Fibroblast of lung (primary cell): Measurements from ENCODE around the gene BCL2L12. TPM values are rescaled to one million over a fixed set of nuclear protein-coding genes. Genes with fewer than 3 reads are reported as not detected.

ENCODE experiments used
- DNase-seq, 2 donors: peaks; one replicate each; pipeline versions ENCODE4 v3.0.0 to v3.0.0-alpha.2; 2010; ENCODE audit warnings: low read depth in 2 of 2
- H2AFZ ChIP-seq: 2 replicates; pipeline ENCODE4 v1.5.1; 2012; ENCODE audit warnings: low read length, control low read depth, inconsistent platforms
- H3K27ac ChIP-seq: 2 replicates; pipeline ENCODE4 v1.5.1; 2011; ENCODE audit warnings: low read length, control low read depth; ENCODE audit not compliant: insufficient read depth
- H3K27me3 ChIP-seq: 2 replicates; pipeline ENCODE4 v1.5.1; 2011; ENCODE audit warnings: mild to moderate bottlenecking, low read length; ENCODE audit not compliant: control insufficient read depth, insufficient read depth
- H3K36me3 ChIP-seq: 2 replicates; pipeline ENCODE4 v1.5.1; 2011; ENCODE audit warnings: low read length; ENCODE audit not compliant: control insufficient read depth, insufficient read depth
- H3K4me1 ChIP-seq: 2 replicates; pipeline ENCODE4 v1.5.1; 2011; ENCODE audit warnings: low read length; ENCODE audit not compliant: control insufficient read depth, insufficient read depth; ENCODE audit errors: extremely low read depth
- H3K4me2 ChIP-seq: 2 replicates; pipeline ENCODE4 v1.5.1; 2011; ENCODE audit warnings: low read length, control low read depth; ENCODE audit not compliant: insufficient read depth; ENCODE audit errors: extremely low read depth
- H3K4me3 ChIP-seq, 4 experiments: fragments of 200-600 bp in 1 of 4; sonication (generic) in 1 of 4; replicated peaks in 1 of 4; 2 replicates each; pipeline ENCODE4 v1.5.1; 2011 to 2016; ENCODE audit warnings: low read length in 4 of 4, low read depth in 3 of 4, mild to moderate bottlenecking in 3 of 4, control low read depth in 2 of 4, inconsistent platforms in 1 of 4, mixed read lengths in 1 of 4; ENCODE audit not compliant: insufficient read depth in 1 of 4; ENCODE audit errors: control extremely low read depth in 1 of 4
- H3K79me2 ChIP-seq: 2 replicates; pipeline ENCODE4 v1.5.1; 2012; ENCODE audit warnings: mild to moderate bottlenecking, low read length, inconsistent platforms; ENCODE audit not compliant: control insufficient read depth, insufficient read depth
- H3K9ac ChIP-seq: 2 replicates; pipeline ENCODE4 v1.5.1; 2011; ENCODE audit warnings: mild to moderate bottlenecking, low read length, control low read depth; ENCODE audit not compliant: insufficient read depth
- H3K9me3 ChIP-seq: 2 replicates; pipeline ENCODE4 v1.5.1; 2012; ENCODE audit warnings: low read depth, low read length; ENCODE audit not compliant: control insufficient read depth, insufficient read depth
- H4K20me1 ChIP-seq: 2 replicates; pipeline ENCODE4 v1.5.1; 2011; ENCODE audit warnings: low read length; ENCODE audit not compliant: control insufficient read depth, insufficient read depth; ENCODE audit errors: extremely low read depth
- CTCF ChIP-seq, 2 donors: IDR thresholded peaks in 1 of 2; conservative IDR thresholded peaks in 1 of 2; 1 replicate in 1 of 2; 2 replicates in 1 of 2; pipeline ENCODE4 v1.5.1; 2011 to 2012; ENCODE audit warnings: low read length in 2 of 2, control low read depth in 1 of 2, inconsistent platforms in 1 of 2, low read depth in 1 of 2, mild to moderate bottlenecking in 1 of 2
- EZH2 ChIP-seq: IDR thresholded peaks from 2 replicates; pipeline ENCODE4 v1.5.1; 2012; ENCODE audit warnings: low read length, control low read depth, mild to moderate bottlenecking; ENCODE audit errors: missing control alignments
- polyA plus RNA-seq, 2 donors: library from polyadenylated mRNA; depleted of rRNA in 1 of 2; stranded (reverse) in 1 of 2; unstranded in 1 of 2; fragments of >200 nt; gene quantifications; 2 replicates each; pipeline ENCODE4 v1.2.1, GENCODE V29; 2011 to 2012; ENCODE audit warnings: missing spikeins in 1 of 2
- total RNA-seq: library from RNA; depleted of rRNA; stranded (reverse); fragments of >200 nt; gene quantifications from 2 replicates; pipeline ENCODE4 v1.2.1, GENCODE V29; 2014

Gene BCL2L12
- total and polyA plus RNA-seq, 2 donors (not counting 1 experiment from before 2014, with no cell fraction given), result 4.8 to 5.0 TPM

DNA sequence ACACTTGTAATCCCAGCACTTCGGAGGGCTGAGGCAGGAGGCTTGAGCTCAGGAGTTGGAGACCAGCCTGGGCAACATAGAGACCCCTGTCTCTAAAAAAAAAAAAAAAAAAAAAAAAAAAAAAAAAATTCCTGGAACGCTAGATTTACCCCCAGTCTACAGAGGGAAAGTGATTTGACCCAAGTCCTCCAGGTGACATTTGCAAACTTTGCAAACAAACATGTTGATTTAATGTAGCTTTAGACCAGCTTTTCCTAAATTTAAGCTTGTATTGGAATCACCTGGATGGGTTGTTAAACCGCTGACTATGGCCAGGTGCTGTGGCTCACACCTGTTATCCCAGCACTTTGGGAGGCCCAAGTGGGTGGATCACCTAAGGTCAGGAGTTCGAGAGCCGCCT lies 33.6 kb downstream of the BCL2L12 start:
- no peak for TF ChIP-seq CTCF (conservative IDR thresholded peaks at IDR 0.05 in 1 of 2, IDR thresholded peaks at IDR 0.05 in 1 of 2; ENCODE audit: low read depth in 1 of 2, low read length in 2 of 2)
- no peak for TF ChIP-seq EZH2
- no peak overlapping the region for H2AFZ ChIP-seq
- no peak overlapping the region for H3K27ac ChIP-seq
- H3K27me3 ChIP-seq, result no peaks in the 10 kb centered on the region
- no peaks in the 10 kb centered on the region for H3K79me2 ChIP-seq
- H4K20me1 ChIP-seq, result no peaks in the 10 kb centered on the region
- H3K36me3 ChIP-seq, result no peaks in the 10 kb centered on the region
- no peak for DNase-seq
- H3K4me3 ChIP-seq, result no peak overlapping the region
- no peak overlapping the region for H3K9ac ChIP-seq
- H3K4me2 ChIP-seq, result no peak overlapping the region
- H3K4me1 ChIP-seq, result no peaks in the 10 kb centered on the region
- no peaks in the 10 kb centered on the region for H3K9me3 ChIP-seq

DNA sequence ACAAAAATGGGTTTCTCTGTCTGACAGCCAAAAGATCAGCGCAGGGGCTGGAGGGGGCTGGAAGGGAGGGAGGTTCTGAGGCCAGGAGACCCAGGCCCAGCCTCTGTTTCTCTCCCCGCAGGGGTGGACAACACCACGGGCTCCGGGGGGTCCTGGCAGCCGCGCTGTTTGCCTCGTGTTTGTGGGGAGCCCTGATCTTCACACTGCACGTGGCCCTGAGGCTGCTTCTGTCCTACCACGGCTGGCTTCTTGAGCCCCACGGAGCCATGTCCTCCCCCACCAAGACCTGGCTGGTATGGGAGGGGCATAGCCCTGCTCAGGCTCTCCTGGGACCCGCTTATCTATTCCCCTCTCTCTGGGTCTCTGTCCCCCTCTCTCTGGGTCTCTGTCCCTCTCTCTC lies 34.8 kb downstream of the BCL2L12 start:
- Histone ChIP-seq H3K4me1 (no peaks in the 10 kb centered on the region), H3K27ac (no peak overlapping the region), H3K27me3 (no peaks in the 10 kb centered on the region), H3K4me3 (no peak overlapping the region), H3K36me3 (no peaks in the 10 kb centered on the region), H3K79me2 (no peaks in the 10 kb centered on the region), H3K9me3 (no peaks in the 10 kb centered on the region), H2AFZ (no peak overlapping the region), H4K20me1 (no peaks in the 10 kb centered on the region), H3K4me2 (no peak overlapping the region), H3K9ac (no peak overlapping the region)
- DNase-seq, result no peak
- TF ChIP-seq EZH2 (no peak), CTCF (conservative IDR thresholded peaks at IDR 0.05 in 1 of 2, IDR thresholded peaks at IDR 0.05 in 1 of 2; ENCODE audit: low read depth in 1 of 2, low read length in 2 of 2) (no peak)

DNA sequence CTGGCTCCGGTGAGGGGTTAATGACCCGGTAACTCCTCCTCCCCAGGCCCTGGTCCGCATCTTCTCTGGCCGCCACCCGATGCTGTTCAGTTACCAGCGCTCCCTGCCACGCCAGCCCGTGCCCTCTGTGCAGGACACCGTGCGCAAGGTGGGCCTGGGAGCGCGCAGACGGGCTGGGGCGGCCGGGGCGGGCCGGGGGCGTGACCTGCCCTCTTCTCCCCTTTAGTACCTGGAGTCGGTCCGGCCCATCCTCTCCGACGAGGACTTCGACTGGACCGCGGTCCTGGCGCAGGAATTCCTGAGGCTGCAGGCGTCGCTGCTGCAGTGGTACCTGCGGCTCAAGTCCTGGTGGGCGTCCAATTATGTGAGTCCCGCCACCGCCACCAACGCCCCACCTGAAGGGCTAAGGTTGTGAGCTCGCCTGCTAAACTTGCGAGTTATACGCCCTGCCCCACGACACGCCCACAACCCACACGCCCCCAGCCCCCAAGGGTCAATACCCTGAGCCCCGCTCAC lies 35.6 kb downstream of the BCL2L12 start:
- H3K79me2 ChIP-seq, result no peaks in the 10 kb centered on the region
- no peak overlapping the region for H3K4me3 ChIP-seq
- H2AFZ ChIP-seq, result no peak overlapping the region
- H3K36me3 ChIP-seq, result no peaks in the 10 kb centered on the region
- H3K27me3 ChIP-seq, result no peaks in the 10 kb centered on the region
- no peak for DNase-seq
- no peaks in the 10 kb centered on the region for H3K4me1 ChIP-seq
- no peaks in the 10 kb centered on the region for H4K20me1 ChIP-seq
- no peaks in the 10 kb centered on the region for H3K9me3 ChIP-seq
- no peak overlapping the region for H3K27ac ChIP-seq
- TF ChIP-seq CTCF (conservative IDR thresholded peaks at IDR 0.05 in 1 of 2, IDR thresholded peaks at IDR 0.05 in 1 of 2; ENCODE audit: low read depth in 1 of 2, low read length in 2 of 2), result no peak
- TF ChIP-seq EZH2, result no peak
- no peak overlapping the region for H3K4me2 ChIP-seq
- no peak overlapping the region for H3K9ac ChIP-seq
